Nephron progenitor cell (in vitro differentiated cells): ENCODE measurements around the gene OR2M2.

Experiments
- DNase-seq: peaks from one replicate; pipeline ENCODE4 v3.0.0; 2021
- H3K27ac Mint-ChIP-seq: 2 replicates; pipeline ENCODE4 v1.8.0; 2021; ENCODE audit warnings: mild to moderate bottlenecking, moderate library complexity, mixed read lengths
- H3K27me3 Mint-ChIP-seq: 2 replicates; pipeline ENCODE4 v1.8.0; 2021; ENCODE audit warnings: mild to moderate bottlenecking, low read depth, mixed read lengths; ENCODE audit not compliant: poor library complexity
- H3K36me3 Mint-ChIP-seq: 2 replicates; pipeline ENCODE4 v1.8.0; 2021; ENCODE audit warnings: low read depth, mixed read lengths
- H3K4me1 Mint-ChIP-seq: 2 replicates; pipeline ENCODE4 v1.8.0; 2021; ENCODE audit warnings: mixed read lengths
- H3K4me3 Mint-ChIP-seq: 2 replicates; pipeline ENCODE4 v1.8.0; 2021; ENCODE audit warnings: mild to moderate bottlenecking, moderate library complexity, mixed read lengths
- H3K9me3 Mint-ChIP-seq: 2 replicates; pipeline ENCODE4 v1.8.0; 2021; ENCODE audit warnings: mild to moderate bottlenecking, moderate library complexity, mixed read lengths
- TF ChIP-seq, protein P1 (sequence below): fragments of 200-600 bp; sonication (generic); IDR thresholded peaks from 2 replicates; pipeline ENCODE4 v1.5.0; 2021; ENCODE audit warnings: antibody characterized with exemption

The OR2M2 gene

DNA sequence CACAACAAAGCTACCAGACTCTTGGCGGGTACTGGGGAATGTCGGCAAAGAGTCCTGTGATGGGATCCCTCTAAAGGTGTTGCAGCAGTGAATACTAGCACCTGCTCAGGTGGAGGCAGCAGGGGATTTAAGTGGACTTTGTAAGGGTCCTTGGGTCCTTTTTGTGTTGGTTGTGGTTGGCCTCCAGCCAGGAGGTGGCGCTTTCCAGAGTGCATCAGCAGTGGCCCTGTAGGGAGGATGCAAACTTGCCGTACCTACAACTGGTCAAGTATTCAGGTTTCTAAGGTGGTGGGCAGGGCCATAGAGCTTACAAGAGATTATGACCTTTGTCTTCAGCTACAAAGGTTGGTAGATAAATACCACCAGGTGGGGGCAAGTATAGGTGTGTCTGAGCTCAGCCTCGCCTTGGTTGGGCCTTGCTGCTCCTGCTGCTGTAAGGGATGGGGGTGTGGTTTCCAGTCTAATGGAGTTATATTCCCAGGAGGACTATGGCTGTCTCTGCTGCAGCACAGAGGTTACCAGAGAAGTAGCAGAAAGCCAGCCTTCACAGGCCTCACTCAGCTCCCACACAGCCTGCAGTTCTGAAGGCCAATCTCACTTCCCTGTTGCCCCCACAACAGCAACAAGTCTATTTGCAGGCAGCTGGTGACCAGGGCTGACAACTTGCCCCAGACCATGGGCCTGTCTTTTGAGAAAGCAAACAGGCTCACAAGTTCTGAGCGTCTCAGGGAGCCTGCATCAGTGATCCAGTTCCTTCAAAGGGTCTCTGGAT lies 22.4 kb upstream of the OR2M2 start:
- Mint-ChIP-seq H3K36me3 (no peaks in the 10 kb centered on the region), H3K9me3 (peaks cover 77% of the 10 kb centered on the region)

DNA sequence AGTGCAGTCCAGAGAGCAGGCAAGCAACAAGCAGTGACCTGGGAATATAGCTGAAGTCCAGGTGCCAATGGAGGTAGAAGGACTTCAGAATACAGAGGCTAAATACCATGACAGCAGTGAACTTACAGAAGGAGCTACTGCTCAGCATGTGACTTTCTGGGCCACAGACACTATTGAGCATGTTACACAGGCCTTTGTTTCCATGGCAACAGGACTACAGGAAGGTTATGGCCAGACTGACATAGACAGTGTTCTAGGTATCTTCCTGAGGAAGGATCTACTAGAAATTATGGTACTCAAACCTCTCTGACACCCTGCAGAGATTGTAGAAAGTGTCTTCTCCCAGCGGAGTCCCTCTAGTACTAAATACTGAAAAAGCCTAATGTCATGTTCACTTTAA lies 18.7 kb upstream of the OR2M2 start:
- peaks cover 64% of the 10 kb centered on the region for H3K9me3 Mint-ChIP-seq
- no peak overlapping the region for H3K27ac Mint-ChIP-seq
- TF ChIP-seq, protein P1, sequence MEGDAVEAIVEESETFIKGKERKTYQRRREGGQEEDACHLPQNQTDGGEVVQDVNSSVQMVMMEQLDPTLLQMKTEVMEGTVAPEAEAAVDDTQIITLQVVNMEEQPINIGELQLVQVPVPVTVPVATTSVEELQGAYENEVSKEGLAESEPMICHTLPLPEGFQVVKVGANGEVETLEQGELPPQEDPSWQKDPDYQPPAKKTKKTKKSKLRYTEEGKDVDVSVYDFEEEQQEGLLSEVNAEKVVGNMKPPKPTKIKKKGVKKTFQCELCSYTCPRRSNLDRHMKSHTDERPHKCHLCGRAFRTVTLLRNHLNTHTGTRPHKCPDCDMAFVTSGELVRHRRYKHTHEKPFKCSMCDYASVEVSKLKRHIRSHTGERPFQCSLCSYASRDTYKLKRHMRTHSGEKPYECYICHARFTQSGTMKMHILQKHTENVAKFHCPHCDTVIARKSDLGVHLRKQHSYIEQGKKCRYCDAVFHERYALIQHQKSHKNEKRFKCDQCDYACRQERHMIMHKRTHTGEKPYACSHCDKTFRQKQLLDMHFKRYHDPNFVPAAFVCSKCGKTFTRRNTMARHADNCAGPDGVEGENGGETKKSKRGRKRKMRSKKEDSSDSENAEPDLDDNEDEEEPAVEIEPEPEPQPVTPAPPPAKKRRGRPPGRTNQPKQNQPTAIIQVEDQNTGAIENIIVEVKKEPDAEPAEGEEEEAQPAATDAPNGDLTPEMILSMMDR: no peak
- H3K36me3 Mint-ChIP-seq: no peaks in the 10 kb centered on the region
- no peaks in the 10 kb centered on the region for H3K4me1 Mint-ChIP-seq
- H3K4me3 Mint-ChIP-seq: no peak overlapping the region
- no peak for DNase-seq
- peaks cover 2% of the 10 kb centered on the region for H3K27me3 Mint-ChIP-seq

More for the DNA sequence above, 22.4 kb upstream of the OR2M2 start:
- peaks cover 2% of the 10 kb centered on the region for H3K27me3 Mint-ChIP-seq
- no peaks in the 10 kb centered on the region for H3K4me1 Mint-ChIP-seq
- DNase-seq: no peak
- H3K27ac Mint-ChIP-seq: no peak overlapping the region
- no peak overlapping the region for H3K4me3 Mint-ChIP-seq
- TF ChIP-seq, protein P1: no peak

DNA sequence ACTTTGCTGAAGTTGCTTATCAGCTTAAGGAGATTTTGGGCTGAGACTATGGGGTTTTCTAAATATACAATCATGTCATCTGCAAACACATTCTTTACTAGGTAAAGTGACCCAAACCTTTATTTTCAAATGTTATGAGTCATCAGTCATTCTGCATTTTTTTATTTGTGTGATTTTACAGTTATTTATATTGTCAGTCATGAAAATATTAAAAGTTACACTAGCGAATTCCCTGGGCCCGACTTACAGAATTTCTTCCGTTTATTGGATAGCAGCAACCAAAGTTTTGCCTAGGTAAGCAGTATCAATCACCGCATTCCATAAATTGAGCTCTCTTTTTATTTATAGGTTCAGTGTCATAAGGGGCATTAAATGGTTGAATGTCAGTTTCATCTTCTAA lies 15.9 kb upstream of the OR2M2 start:
- TF ChIP-seq, protein P1: no peak
- Mint-ChIP-seq H3K27me3 (no peaks in the 10 kb centered on the region), H3K36me3 (no peaks in the 10 kb centered on the region), H3K4me3 (no peak overlapping the region), H3K9me3 (peaks cover 56% of the 10 kb centered on the region), H3K4me1 (no peaks in the 10 kb centered on the region), H3K27ac (no peak overlapping the region)
- no peak for DNase-seq

DNA sequence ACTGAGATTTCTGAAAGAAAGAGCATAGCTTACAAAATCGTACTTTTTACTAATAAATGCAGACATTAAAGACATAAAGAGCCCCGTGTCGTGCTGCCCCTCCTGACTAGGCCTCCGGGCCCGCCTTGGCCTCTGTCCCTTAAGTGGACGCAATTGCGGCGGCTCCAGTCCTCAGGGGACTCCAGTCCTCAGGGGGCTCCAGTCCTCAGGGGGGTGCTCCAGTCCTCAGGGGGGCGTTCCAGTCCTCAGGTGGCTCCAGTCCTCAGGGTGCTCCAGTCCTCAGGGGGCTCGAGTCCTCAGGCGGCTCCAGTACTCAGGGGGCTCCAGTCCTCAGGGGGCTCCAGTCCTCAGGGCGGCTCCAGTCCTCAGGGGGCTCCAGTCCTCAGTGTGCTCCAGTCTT lies 10.6 kb upstream of the OR2M2 start:
- H3K27ac Mint-ChIP-seq: no peak overlapping the region

DNA sequence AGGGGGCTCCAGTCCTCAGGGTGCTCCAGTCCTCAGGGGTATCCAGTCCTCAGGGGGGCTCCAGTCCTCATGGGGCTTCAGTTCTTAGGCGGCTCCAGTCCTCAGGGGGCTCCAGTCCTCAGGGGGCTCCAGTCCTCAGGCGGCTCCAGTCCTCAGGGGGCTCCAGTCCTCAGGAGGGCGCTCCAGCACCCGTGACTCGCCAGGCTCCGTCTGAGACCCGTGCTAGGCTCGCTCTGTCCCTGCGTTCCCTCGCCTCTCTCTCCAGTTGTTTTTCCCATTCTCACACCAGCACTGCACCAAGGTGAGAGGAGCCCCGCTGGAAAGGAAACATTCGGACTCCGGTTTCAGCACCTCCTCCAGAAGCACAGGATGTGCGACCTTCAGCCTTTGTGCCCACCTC lies 9.4 kb upstream of the OR2M2 start:
- Mint-ChIP-seq H3K9me3 (peaks cover 37% of the 10 kb centered on the region), H3K4me3 (no peak overlapping the region), H3K27me3 (no peaks in the 10 kb centered on the region), H3K4me1 (no peaks in the 10 kb centered on the region), H3K36me3 (no peaks in the 10 kb centered on the region), H3K27ac (no peak overlapping the region)
- TF ChIP-seq, protein P1: no peak
- DNase-seq: no peak

More for the DNA sequence above, 10.6 kb upstream of the OR2M2 start:
- no peaks in the 10 kb centered on the region for H3K36me3 Mint-ChIP-seq
- H3K4me3 Mint-ChIP-seq: no peak overlapping the region
- H3K27me3 Mint-ChIP-seq: no peaks in the 10 kb centered on the region
- peaks cover 47% of the 10 kb centered on the region for H3K9me3 Mint-ChIP-seq
- TF ChIP-seq, protein P1: no peak
- DNase-seq: no peak
- H3K4me1 Mint-ChIP-seq: no peaks in the 10 kb centered on the region

DNA sequence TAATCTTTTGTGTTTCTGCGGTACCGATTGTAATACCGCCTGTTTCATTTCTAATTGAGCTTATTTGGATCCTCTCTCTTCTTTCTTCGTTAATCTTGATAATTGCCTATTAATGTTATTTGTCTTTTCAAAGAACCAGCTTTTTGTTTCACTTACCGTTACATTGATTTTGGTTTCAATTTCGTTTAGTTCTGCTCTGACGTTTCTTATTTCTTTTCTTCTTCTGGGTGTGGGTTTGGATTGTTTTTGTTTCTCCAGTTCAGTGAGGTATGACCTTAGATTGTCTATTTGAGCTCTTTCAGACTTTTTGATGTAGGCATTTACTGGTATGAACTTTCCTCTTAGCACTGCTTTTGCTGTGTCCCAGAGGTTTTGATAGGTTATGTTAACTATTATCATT lies 9.4 kb downstream of the OR2M2 start:
- H3K4me1 Mint-ChIP-seq: no peaks in the 10 kb centered on the region
- H3K27me3 Mint-ChIP-seq: no peaks in the 10 kb centered on the region
- H3K36me3 Mint-ChIP-seq: no peaks in the 10 kb centered on the region
- no peak overlapping the region for H3K27ac Mint-ChIP-seq
- DNase-seq: no peak
- H3K9me3 Mint-ChIP-seq: peaks cover 81% of the 10 kb centered on the region
- TF ChIP-seq, protein P1: no peak
- H3K4me3 Mint-ChIP-seq: no peak overlapping the region
